IPS-18a (cell line): ENCODE measurements around the gene FRAS1.
"Not testable (repeated sequence)": the region's sequence is repeated elsewhere in the genome, so short reads cannot be mapped to it uniquely, and the experiment has no call there.

Experiments used
- H3K27ac ChIP-seq: one replicate; pipeline ENCODE4 v1.5.1; 2013; ENCODE audit warnings: low read length
- H3K27me3 ChIP-seq: one replicate; pipeline ENCODE4 v1.6.1; 2013; ENCODE audit warnings: mild to moderate bottlenecking, low read length; ENCODE audit not compliant: control insufficient read depth, insufficient read depth
- H3K36me3 ChIP-seq: one replicate; pipeline ENCODE4 v1.6.1; 2013; ENCODE audit warnings: low read depth, low read length; ENCODE audit not compliant: control insufficient read depth
- H3K4me1 ChIP-seq: one replicate; pipeline ENCODE4 v1.6.1; 2013; ENCODE audit warnings: low read depth, low read length; ENCODE audit not compliant: control insufficient read depth
- H3K4me3 ChIP-seq: one replicate; pipeline ENCODE4 v1.5.1; 2013; ENCODE audit warnings: low read length
- H3K9ac ChIP-seq: one replicate; pipeline ENCODE4 v1.6.1; 2013; ENCODE audit warnings: mild to moderate bottlenecking, low read length, moderate library complexity
- H3K9me3 ChIP-seq: one replicate; pipeline ENCODE4 v1.6.1; 2013; ENCODE audit warnings: low read depth, low read length; ENCODE audit not compliant: control insufficient read depth

Gene FRAS1

DNA sequence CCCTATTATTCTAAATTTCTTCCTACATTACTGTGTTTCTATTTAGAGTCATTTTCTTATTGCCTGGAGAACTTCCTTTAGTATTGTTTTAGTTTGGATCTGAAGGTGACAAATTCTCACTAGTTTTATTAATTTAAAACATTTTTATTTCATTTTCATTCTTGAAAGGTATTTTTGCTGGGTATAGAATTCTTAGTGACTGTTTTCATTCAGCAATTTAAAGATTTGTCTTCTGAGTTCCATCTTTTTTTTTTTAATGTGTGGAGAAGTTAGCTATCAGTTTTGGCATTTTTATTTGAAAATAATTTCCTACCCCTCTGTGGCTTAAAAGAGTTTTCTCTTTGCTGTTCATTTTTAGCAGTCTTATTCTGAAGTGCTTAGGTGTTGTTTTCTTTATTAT, 169.2 kb downstream of the FRAS1 start:
- H3K9ac ChIP-seq: no peak overlapping the region

DNA sequence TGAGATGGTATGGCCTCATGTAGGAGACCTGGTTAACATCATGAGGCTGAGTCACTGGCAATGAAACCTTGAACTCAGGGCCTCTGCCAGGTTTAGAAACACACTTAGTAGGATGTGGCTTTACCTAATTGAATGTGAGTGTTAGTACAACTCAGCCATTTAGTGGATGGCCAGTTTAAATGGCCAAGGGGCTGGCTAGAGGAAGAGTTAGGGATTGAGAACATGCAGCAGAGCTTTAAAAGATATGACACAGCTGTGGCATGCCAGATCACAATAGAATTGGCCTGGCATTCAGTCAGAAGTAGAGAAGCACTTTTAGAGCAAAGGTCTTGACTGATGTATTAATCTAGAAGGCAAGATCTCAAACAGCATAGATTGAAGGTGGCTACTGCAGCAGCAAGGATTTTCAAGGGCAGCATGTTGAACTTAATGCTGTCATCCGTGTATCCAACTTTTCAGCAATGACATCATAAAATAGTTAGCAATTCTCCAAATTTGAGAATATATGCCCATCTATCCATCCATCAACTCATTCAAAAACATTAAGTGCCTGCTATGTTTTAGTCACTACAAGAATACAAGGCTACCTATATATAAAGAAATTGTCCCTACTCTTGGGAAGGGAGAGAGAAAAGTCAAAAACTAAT, 170.4 kb downstream of the FRAS1 start:
- peaks cover 28% of the 10 kb centered on the region for H3K4me1 ChIP-seq

More for the DNA sequence above, 169.2 kb downstream of the FRAS1 start:
- Histone ChIP-seq H3K4me1 (peaks cover 41% of the 10 kb centered on the region), H3K9me3 (no peaks in the 10 kb centered on the region), H3K36me3 (no peaks in the 10 kb centered on the region), H3K27me3 (no peaks in the 10 kb centered on the region), H3K27ac (no peak overlapping the region), H3K4me3 (no peak overlapping the region)

DNA sequence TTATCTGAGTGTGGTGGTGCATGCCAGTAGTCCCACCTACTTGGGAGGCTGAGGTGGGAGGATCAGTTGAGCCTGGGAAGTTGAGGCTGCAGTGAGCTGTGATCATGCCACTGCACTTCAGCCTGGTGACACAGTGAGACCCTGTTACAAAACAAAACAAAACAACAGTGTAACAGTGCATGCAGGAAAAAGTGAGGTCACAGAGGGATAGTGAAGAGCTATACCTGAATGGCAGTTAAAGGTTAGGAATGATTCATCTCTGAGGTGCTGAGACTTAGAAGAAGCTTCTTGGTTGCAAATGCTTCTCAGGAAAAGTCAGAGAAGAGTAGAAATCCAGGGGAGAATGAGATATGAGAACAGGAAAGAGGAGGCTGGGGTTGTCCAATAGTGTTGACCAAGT, 178.7 kb downstream of the FRAS1 start:
- Histone ChIP-seq H3K4me3 (no peak overlapping the region), H3K36me3 (no peaks in the 10 kb centered on the region), H3K9ac (no peak overlapping the region)

More for the DNA sequence above, 170.4 kb downstream of the FRAS1 start:
- no peak overlapping the region for H3K4me3 ChIP-seq
- H3K27ac ChIP-seq: no peak overlapping the region
- no peaks in the 10 kb centered on the region for H3K27me3 ChIP-seq
- no peaks in the 10 kb centered on the region for H3K36me3 ChIP-seq
- no peak overlapping the region for H3K9ac ChIP-seq
- no peaks in the 10 kb centered on the region for H3K9me3 ChIP-seq

GRCh38 chr4:78237360-78237759, 180.2 kb downstream of the FRAS1 start:
- H3K27me3 ChIP-seq: no peaks in the 10 kb centered on the region
- peaks cover 3% of the 10 kb centered on the region for H3K4me1 ChIP-seq
- H3K27ac ChIP-seq: no peak overlapping the region
- no peak overlapping the region for H3K4me3 ChIP-seq
- H3K9me3 ChIP-seq: no peaks in the 10 kb centered on the region
- H3K36me3 ChIP-seq: no peaks in the 10 kb centered on the region
- no peak overlapping the region for H3K9ac ChIP-seq

More for the DNA sequence above, 178.7 kb downstream of the FRAS1 start:
- Histone ChIP-seq H3K27ac (no peak overlapping the region), H3K4me1 (peaks cover 3% of the 10 kb centered on the region), H3K27me3 (no peaks in the 10 kb centered on the region), H3K9me3 (no peaks in the 10 kb centered on the region)

- Histone ChIP-seq H3K9me3 (no peaks in the 10 kb centered on the region), H3K27me3 (no peaks in the 10 kb centered on the region), H3K4me3 (no peak overlapping the region), H3K27ac (no peak overlapping the region), H3K36me3 (no peaks in the 10 kb centered on the region), H3K4me1 (peaks cover 8% of the 10 kb centered on the region), H3K9ac (no peak overlapping the region)
Observed at GRCh38 chr4:78242071-78242470, 184.9 kb downstream of the FRAS1 start.

DNA sequence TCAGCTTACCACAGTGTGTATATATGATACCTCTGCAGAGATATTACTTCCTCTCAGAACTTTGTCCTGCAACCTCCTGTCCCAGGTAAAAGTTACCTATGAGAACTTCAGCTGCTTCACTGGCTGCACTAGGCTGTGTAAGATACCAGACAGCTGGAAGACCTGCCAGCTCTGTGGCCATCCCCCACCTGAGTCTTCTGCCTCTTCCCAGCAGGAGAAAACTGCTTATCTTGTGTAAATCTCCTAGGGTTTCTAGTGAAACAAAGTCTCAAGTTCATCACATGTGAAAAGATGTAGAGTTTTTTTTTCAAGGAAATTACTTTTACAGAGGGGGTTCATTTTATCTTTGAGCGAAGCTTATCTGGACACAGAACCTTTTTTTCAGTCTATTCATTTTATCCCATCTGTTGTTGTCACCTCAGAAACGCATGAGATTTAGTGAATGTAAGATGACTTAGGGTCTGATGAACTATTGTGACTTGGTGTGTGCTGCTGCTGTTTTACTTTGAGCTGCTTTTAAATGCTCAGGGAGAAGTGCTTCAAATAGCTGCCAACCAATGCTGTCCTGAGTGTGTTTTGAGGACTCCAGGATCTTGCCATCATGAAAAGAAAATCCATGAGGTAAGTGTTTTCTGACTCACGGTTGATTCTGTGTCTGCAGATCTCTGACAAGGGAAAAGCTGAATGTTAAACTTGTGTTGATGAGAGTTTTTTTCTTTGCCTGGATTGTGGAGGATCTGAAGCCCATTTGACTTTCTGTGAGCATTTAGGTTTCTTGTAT, 187.8 kb downstream of the FRAS1 start:
- no peaks in the 10 kb centered on the region for H3K36me3 ChIP-seq
- H3K27me3 ChIP-seq: no peaks in the 10 kb centered on the region
- no peak overlapping the region for H3K9ac ChIP-seq
- no peaks in the 10 kb centered on the region for H3K9me3 ChIP-seq
- no peak overlapping the region for H3K27ac ChIP-seq
- H3K4me1 ChIP-seq: peaks cover 13% of the 10 kb centered on the region
- no peak overlapping the region for H3K4me3 ChIP-seq

- Histone ChIP-seq H3K4me3 (no peak overlapping the region), H3K27ac (no peak overlapping the region), H3K9me3 (peaks cover 4% of the 10 kb centered on the region), H3K9ac (no peak overlapping the region), H3K36me3 (no peaks in the 10 kb centered on the region), H3K27me3 (no peaks in the 10 kb centered on the region), H3K4me1 (peaks cover 33% of the 10 kb centered on the region)
Observed at GRCh38 chr4:78247536-78248285, 190.6 kb downstream of the FRAS1 start.

- Histone ChIP-seq H3K9me3 (peaks cover 4% of the 10 kb centered on the region), H3K9ac (no peak overlapping the region), H3K27ac (no peak overlapping the region), H3K4me1 (peaks cover 31% of the 10 kb centered on the region), H3K4me3 (no peak overlapping the region), H3K27me3 (no peaks in the 10 kb centered on the region), H3K36me3 (peaks cover 19% of the 10 kb centered on the region)
Observed at GRCh38 chr4:78250500-78250899, 193.4 kb downstream of the FRAS1 start.

DNA sequence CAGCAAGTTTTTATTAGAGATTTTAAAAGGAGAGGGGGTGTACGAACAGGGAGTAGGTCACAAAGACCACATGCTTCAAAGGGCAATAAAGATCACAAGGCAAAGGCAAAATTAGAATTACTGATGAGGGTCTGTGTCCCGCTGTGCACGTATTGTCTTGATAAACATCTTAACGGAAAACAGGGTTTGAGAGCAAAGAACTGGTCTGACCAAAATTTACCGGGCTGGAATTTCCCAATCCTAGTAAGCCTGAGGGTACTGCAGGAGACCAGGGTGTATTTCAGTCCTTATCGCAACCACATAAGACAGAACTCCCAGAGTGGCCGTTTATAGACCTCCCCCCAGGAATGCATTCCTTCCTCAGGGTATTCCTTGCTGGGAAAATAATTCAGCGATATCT, 195.7 kb downstream of the FRAS1 start:
- Histone ChIP-seq H3K9ac (peak overlapping the region; percentile 25), H3K27ac (peak overlapping the region; percentile 72), H3K4me1 (peaks cover 26% of the 10 kb centered on the region), H3K4me3 (peak overlapping the region; percentile 19), H3K36me3 (peaks cover 32% of the 10 kb centered on the region)
- not testable (repeated sequence) for H3K27me3 ChIP-seq, H3K9me3 ChIP-seq

DNA sequence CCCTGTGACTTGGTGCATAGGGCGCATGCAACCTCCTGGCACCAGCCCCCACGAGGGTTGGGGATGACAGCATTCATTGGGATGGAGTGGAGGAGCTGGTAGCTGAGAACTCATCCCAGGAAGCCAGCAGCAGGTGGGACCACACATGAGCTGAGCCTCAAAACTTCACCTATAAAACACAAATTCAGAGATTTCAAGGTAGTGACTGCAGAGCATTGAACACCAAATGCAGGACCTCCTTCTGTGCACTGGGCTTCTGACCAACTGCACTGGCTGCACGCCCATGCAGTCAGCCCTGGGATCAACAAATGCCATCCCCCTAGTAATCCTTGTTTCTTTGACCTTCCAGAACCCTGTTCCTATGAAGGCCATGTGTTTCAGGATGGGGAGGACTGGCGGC, 197.8 kb downstream of the FRAS1 start:
- peaks cover 4% of the 10 kb centered on the region for H3K9me3 ChIP-seq
- H3K27ac ChIP-seq: no peak overlapping the region
- peaks cover 25% of the 10 kb centered on the region for H3K4me1 ChIP-seq
- no peaks in the 10 kb centered on the region for H3K27me3 ChIP-seq
- peaks cover 32% of the 10 kb centered on the region for H3K36me3 ChIP-seq
- H3K9ac ChIP-seq: no peak overlapping the region
- H3K4me3 ChIP-seq: no peak overlapping the region

- H3K27me3 ChIP-seq: no peaks in the 10 kb centered on the region
- no peak overlapping the region for H3K27ac ChIP-seq
- peaks cover 38% of the 10 kb centered on the region for H3K36me3 ChIP-seq
- H3K4me3 ChIP-seq: no peak overlapping the region
- H3K9ac ChIP-seq: no peak overlapping the region
- H3K4me1 ChIP-seq: no peaks in the 10 kb centered on the region
- no peaks in the 10 kb centered on the region for H3K9me3 ChIP-seq
Observed at GRCh38 chr4:78265006-78265405, 207.9 kb downstream of the FRAS1 start.
